SJCRH30 (cell line): ENCODE data around the gene PLEKHH1. TPM values are rescaled to one million over a fixed set of nuclear protein-coding genes. Genes with fewer than 3 reads are reported as not detected.

Experiments
- DNase-seq, 2 experiments: peaks; one replicate each; pipeline ENCODE4 v3.0.0-alpha.2; 2015 to 2020
- H3K27ac ChIP-seq: fragments of 250-450 bp; sonication (Bioruptor Pico); 2 replicates; pipeline ENCODE4 v1.5.1; 2020; ENCODE audit warnings: mild to moderate bottlenecking, moderate library complexity
- H3K27me3 ChIP-seq: fragments of 250-450 bp; sonication (Bioruptor Pico); 2 replicates; pipeline ENCODE4 v1.5.1; 2020; ENCODE audit warnings: mild to moderate bottlenecking, moderate library complexity
- H3K36me3 ChIP-seq: fragments of 250-450 bp; sonication (Bioruptor Pico); 2 replicates; pipeline ENCODE4 v1.5.1; 2020; ENCODE audit warnings: mild to moderate bottlenecking, moderate library complexity
- H3K4me1 ChIP-seq: fragments of 250-450 bp; sonication (Bioruptor Pico); 2 replicates; pipeline ENCODE4 v1.5.1; 2020; ENCODE audit warnings: mild to moderate bottlenecking, moderate library complexity
- H3K4me3 ChIP-seq: fragments of 250-450 bp; sonication (Bioruptor Pico); 2 replicates; pipeline ENCODE4 v1.5.1; 2020; ENCODE audit warnings: mild to moderate bottlenecking, moderate library complexity
- H3K9me3 ChIP-seq: fragments of 250-450 bp; sonication (Bioruptor Pico); replicated peaks from 2 replicates; pipeline ENCODE4 v1.5.1; 2020; ENCODE audit warnings: mild to moderate bottlenecking, moderate library complexity
- total RNA-seq: library from RNA; depleted of rRNA; stranded (reverse); fragments of >200 nt; shearing (Covaris generic); gene quantifications from 2 replicates; pipeline ENCODE4 v1.2.3, GENCODE V29; 2014

The PLEKHH1 gene
- total RNA-seq, 1 experiment from 2014 or later, result 0.75 TPM

DNA sequence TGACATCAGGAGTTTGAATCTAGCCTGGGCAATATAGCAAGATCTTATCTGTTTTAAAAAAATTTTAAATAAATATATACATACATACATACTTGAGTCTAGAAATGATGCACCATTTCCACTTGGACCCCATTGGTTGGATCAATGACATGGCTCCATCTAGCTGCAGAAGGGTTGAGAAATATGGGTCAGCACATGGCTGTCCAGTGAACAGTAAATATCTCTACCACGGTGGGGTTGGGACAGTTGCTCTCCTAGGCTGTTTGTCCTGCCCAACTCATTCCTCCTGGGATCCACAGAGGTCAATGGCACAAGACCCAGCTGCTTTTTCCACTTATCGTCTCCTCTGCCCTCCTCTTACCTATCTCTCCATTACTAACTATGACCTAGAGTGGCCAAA is 23.6 kb downstream of the PLEKHH1 start:
- no peaks in the 10 kb centered on the region for H3K36me3 ChIP-seq
- H3K9me3 ChIP-seq, result no peaks in the 10 kb centered on the region
- H3K4me3 ChIP-seq, result no peak overlapping the region
- DNase-seq, result no peak
- peaks cover 9% of the 10 kb centered on the region for H3K4me1 ChIP-seq
- peak overlapping the region; percentile 26; the same call in 1 of the 2 replicates for H3K27ac ChIP-seq
- no peaks in the 10 kb centered on the region for H3K27me3 ChIP-seq

DNA sequence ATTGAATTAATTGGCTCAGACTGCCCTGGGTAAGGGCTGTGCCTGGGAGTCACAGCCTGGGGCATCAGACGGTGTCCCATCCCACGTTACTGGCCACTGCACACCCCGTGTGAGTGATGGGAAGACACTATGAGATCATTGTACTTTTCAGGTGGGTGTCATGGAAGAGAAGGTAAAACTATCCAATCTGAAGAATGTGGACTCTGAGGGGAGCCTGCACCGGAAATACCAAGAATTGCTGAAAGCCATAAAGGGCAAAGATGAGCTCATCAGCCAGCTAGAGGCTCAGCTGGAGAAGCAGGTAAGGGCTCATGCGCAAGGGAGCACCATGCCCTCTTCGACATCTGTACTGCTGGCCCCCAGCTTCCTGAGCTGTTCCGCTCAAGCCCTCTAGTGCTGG is 24.0 kb downstream of the PLEKHH1 start:
- no peaks in the 10 kb centered on the region for H3K36me3 ChIP-seq
- DNase-seq, result peak; percentile 57 to 58
- H3K27me3 ChIP-seq, result no peaks in the 10 kb centered on the region
- H3K4me3 ChIP-seq, result no peak overlapping the region
- H3K4me1 ChIP-seq, result peaks cover 9% of the 10 kb centered on the region
- no peaks in the 10 kb centered on the region for H3K9me3 ChIP-seq
- H3K27ac ChIP-seq, result peak overlapping the region; percentile 26; the same call in 1 of the 2 replicates

DNA sequence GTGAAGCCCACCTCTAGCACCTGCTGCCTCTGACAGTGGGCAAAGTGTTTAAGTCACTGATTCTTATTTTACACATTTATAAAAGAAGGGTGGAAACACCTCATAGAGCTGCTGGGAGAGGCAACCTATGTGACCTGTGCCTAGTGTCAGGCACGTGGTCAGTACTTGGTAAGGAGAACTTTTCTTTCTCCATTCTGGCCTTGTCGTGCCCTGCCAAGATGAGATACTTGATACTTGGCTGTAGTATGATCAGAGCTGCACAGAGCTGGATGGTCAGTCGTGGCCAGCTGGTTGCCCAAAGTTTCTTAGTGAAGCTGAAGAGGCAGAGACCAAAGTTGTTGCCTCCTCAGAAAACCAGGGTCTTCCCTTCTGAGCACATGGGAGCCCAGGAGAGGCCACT is 24.6 kb downstream of the PLEKHH1 start:
- no peak overlapping the region for H3K4me3 ChIP-seq
- H3K27ac ChIP-seq, result no peak overlapping the region
- no peaks in the 10 kb centered on the region for H3K36me3 ChIP-seq
- DNase-seq, result no peak
- H3K4me1 ChIP-seq, result peaks cover 9% of the 10 kb centered on the region
- H3K9me3 ChIP-seq, result no peaks in the 10 kb centered on the region
- H3K27me3 ChIP-seq, result no peaks in the 10 kb centered on the region

DNA sequence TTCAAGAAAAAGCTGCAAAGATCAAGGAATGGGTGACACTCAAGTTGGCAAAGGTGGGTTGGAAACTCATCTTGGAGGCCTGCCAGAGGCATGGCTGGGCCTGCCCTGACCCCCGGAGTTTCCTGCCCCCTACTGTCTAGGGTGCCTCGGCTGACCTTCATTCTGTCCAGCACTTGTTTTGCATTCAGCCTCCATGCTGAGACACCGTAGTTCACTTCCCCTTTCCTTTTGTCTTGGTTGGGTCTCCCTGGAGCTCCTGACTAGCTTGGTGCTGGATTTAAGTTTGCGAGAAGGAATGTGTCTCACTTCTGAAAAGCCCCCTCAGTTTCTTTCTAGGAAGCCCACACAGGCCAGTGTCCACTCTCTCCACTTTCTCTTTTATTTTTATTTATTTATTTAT is 26.5 kb downstream of the PLEKHH1 start:
- Histone ChIP-seq H3K4me1 (peaks cover 9% of the 10 kb centered on the region), H3K9me3 (no peaks in the 10 kb centered on the region), H3K36me3 (no peaks in the 10 kb centered on the region), H3K27me3 (no peaks in the 10 kb centered on the region), H3K27ac (no peak overlapping the region), H3K4me3 (no peak overlapping the region)
- DNase-seq, result no peak

DNA sequence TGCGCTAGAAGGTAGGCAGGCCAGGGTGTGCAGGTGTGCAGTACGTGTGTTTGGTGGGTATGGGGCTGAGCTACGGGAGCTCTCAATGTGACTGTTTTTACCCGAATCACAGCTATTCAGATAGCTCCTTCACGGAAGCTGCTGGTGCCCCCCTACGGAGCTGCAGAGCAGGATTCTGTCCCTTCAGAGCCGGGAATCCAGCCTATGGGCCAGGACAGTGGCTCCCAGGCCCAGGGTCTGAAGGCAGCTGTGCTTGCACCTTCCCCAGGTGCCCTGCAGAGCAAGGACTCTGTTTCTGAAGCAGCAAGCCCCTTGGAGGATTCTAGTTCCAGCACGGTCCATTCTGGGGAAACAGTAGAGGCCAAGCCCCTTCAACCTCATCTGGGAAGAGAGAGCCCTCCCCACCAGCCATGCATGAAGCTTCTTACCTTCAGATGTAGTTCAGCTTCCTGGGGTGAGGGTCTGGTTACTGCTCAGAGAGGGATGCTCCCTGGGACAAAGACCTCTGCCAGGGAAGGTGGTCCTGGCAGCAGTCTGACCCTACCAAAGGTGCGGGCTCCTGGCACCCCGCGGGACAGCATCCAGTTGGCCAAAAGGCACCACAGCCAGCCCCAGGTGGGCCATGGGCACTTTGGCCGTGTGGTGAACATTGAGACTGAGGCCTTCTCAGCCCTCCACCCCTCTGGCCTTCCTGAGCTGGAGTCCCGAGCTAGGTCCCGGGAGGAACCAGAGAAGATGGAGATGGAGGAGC is 29.1 kb downstream of the PLEKHH1 start:
- no peaks in the 10 kb centered on the region for H3K27me3 ChIP-seq
- no peak for DNase-seq
- H3K27ac ChIP-seq, result no peak overlapping the region
- H3K36me3 ChIP-seq, result no peaks in the 10 kb centered on the region
- peaks cover 17% of the 10 kb centered on the region for H3K4me1 ChIP-seq
- H3K4me3 ChIP-seq, result no peak overlapping the region
- no peaks in the 10 kb centered on the region for H3K9me3 ChIP-seq

DNA sequence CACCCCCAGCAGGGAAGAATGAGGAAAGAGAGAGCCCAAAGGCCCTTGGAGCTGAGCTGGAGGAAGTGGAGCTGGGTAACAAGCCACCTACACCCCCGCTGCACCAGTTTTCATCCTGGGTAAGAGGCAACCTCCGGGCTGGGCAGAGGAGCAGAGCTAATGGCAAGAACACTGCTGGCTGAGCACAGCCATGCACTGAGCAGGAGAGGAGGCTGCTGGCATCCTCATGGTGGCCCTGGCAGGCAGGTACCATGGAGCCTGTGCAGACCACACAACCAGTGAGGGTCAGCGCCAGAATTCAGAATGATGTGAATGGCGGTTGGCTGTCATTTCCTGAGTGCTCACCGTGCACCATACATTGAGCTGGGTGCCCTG is 29.7 kb downstream of the PLEKHH1 start:
- Histone ChIP-seq H3K27ac (no peak overlapping the region), H3K4me1 (peaks cover 19% of the 10 kb centered on the region), H3K4me3 (no peak overlapping the region), H3K27me3 (no peaks in the 10 kb centered on the region), H3K36me3 (no peaks in the 10 kb centered on the region), H3K9me3 (no peaks in the 10 kb centered on the region)
- no peak for DNase-seq

DNA sequence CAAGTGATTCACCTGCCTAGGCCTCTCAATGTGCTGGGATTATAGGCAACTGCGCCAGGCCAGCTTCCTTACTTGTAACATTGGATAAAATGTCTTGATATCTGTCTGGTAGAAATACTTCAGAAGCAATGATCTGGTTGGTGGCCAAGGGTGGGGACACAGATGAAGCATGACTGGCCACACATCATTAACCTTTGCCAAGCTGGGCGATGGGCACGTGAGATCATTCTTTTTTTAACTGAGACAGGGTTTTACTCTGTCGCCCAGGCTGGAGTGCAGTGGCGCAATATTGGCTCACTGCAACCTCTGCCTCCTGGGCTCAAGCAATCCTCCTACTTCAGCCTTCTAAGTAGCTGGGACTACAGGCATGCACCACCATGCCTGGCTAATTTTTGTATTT is 31.1 kb downstream of the PLEKHH1 start:
- no peak for DNase-seq
- Histone ChIP-seq H3K27me3 (no peaks in the 10 kb centered on the region), H3K27ac (no peak overlapping the region), H3K9me3 (no peaks in the 10 kb centered on the region), H3K4me1 (peaks cover 19% of the 10 kb centered on the region), H3K36me3 (no peaks in the 10 kb centered on the region), H3K4me3 (no peak overlapping the region)

DNA sequence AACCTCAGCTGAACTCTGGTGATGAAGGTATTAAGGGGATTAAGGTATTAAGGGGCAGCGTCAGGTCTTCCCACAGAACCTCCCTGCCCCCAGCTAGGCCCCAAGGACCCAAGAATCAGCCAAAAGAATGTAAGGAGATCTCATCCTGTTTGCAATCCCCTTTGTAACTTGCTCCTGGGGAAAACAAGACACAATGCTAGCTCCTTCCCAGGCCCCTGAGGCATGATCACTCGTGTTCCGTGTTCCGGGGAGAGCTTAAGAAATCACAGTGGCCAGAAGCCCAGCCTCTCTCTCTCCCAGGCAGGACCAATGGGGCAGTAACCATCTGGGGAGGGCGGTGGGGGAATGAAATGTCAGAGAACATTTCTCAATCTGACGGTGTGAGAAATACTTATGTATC is 33.8 kb downstream of the PLEKHH1 start:
- Histone ChIP-seq H3K4me3 (peak overlapping the region; percentile 28), H3K27ac (no peak overlapping the region), H3K27me3 (no peaks in the 10 kb centered on the region), H3K9me3 (no peaks in the 10 kb centered on the region), H3K4me1 (peaks cover 19% of the 10 kb centered on the region), H3K36me3 (no peaks in the 10 kb centered on the region)
- peak; percentile 48 to 70 for DNase-seq

DNA sequence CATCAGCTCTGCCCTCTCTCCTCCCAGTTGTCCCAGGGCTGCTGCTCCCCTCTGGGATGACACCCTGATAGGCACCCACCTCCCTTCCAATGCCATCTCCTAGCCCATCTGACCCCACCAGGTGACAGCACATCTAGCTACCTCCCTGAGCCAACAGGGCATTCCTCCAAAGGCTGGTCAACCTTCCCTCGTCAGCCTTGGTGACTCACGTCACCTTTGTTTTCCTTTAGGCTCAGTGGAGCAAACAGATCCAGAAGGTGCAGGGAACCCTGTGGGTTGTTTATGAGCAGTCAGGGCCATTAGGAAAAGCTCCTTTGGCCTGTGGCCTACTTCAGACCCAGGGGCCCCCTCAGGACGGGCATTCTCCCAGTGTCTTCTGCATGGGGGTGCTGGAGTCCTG is 34.6 kb downstream of the PLEKHH1 start:
- no peaks in the 10 kb centered on the region for H3K9me3 ChIP-seq
- no peak for DNase-seq
- H3K4me3 ChIP-seq, result no peak overlapping the region; the same call in 1 of the 2 replicates
- peaks cover 19% of the 10 kb centered on the region for H3K4me1 ChIP-seq
- H3K27me3 ChIP-seq, result no peaks in the 10 kb centered on the region
- no peak overlapping the region for H3K27ac ChIP-seq
- no peaks in the 10 kb centered on the region for H3K36me3 ChIP-seq

DNA sequence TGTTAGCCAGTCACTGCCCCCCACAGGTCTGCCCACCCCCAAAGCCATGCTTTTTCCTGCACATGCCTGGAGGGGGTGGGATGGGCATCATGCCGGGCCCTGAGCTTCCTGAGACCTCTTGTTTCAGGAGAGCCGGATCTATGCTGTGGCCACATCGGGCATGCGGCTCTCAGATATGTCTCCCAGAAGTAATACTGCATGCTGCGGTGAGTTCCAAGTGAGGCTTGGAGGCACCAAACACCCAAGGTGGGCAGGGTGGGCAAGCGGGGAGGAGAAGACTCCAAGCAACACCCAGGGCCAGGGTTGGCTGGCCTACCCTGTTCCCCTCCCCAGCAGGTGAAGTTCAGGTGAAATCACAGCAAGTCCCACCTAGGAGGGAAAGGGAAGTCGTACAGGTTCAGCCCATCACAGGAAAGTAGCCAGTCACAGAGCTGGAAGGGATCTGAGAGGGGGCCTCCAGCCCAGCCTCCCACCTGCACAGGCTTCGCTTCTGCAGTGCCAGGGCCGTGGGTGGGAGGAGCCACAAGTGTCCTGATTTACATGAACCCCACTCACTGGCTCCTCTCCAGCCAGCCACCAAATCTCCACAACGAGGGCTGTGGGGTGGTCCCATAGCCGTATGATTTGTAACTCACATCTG is 36.0 kb downstream of the PLEKHH1 start:
- no peaks in the 10 kb centered on the region for H3K9me3 ChIP-seq
- peak in 1 of 2 experiments; percentile 26 for DNase-seq
- no peaks in the 10 kb centered on the region for H3K36me3 ChIP-seq
- H3K27ac ChIP-seq, result no peak overlapping the region
- no peak overlapping the region for H3K4me3 ChIP-seq
- H3K4me1 ChIP-seq, result peaks cover 19% of the 10 kb centered on the region
- no peaks in the 10 kb centered on the region; the same call in 1 of the 2 replicates for H3K27me3 ChIP-seq

DNA sequence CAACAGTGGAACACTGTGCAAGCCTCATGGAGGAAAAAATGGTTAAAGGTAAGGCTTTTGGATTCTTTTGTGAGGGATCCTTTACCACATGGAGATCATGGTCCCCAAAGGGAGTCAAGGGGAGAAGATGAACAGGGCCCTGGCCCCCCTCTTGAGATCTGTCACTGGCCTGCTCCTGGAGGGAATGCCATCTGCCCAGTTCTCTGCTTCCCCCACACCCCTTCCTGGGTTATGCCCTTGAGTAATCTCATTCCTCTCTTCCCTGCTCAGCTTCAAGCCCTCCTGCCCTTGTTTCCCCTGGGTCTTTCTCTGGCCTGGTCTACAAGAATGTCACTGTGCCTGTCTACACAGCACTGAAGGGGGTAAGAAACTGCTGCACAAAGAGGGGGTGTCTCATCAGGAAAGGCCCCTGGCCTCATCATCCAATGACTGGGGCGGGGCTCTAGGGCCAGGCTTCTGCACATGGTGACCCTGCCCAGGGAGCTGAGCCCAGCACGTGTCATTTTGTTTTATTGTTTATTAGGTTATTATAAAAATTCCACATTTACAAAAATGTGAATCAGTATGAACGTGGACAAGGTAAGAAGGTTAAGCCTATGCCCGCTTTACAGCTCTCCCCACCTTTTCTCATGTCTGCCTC is 36.7 kb downstream of the PLEKHH1 start:
- no peak for DNase-seq
- H3K4me3 ChIP-seq, result no peak overlapping the region
- H3K4me1 ChIP-seq, result peaks cover 19% of the 10 kb centered on the region
- no peaks in the 10 kb centered on the region; the same call in 1 of the 2 replicates for H3K27me3 ChIP-seq
- H3K36me3 ChIP-seq, result no peaks in the 10 kb centered on the region
- no peak overlapping the region for H3K27ac ChIP-seq
- no peaks in the 10 kb centered on the region for H3K9me3 ChIP-seq

DNA sequence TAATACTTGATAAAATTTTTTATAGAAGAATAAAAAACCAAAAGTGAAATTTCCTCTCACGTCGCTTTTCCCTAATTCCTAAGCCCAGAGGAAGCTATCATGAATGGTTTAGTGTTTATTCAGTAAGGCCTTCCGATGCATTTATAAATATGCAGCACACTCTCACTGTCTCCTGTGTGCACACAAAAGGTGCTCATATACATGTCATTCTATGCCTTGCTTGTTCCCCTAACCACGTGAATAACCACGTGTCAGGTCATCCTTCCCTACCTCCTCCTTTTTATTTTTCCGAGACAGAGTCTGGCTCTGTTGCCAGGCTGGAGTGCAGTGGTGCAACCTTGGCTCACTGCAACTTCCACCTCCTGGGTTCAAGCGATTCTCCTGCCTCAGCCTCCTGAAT is 37.4 kb downstream of the PLEKHH1 start:
- Histone ChIP-seq H3K4me1 (peaks cover 19% of the 10 kb centered on the region), H3K4me3 (no peak overlapping the region), H3K27ac (no peak overlapping the region), H3K9me3 (no peaks in the 10 kb centered on the region), H3K27me3 (no peaks in the 10 kb centered on the region; the same call in 1 of the 2 replicates), H3K36me3 (no peaks in the 10 kb centered on the region)
- DNase-seq, result no peak

DNA sequence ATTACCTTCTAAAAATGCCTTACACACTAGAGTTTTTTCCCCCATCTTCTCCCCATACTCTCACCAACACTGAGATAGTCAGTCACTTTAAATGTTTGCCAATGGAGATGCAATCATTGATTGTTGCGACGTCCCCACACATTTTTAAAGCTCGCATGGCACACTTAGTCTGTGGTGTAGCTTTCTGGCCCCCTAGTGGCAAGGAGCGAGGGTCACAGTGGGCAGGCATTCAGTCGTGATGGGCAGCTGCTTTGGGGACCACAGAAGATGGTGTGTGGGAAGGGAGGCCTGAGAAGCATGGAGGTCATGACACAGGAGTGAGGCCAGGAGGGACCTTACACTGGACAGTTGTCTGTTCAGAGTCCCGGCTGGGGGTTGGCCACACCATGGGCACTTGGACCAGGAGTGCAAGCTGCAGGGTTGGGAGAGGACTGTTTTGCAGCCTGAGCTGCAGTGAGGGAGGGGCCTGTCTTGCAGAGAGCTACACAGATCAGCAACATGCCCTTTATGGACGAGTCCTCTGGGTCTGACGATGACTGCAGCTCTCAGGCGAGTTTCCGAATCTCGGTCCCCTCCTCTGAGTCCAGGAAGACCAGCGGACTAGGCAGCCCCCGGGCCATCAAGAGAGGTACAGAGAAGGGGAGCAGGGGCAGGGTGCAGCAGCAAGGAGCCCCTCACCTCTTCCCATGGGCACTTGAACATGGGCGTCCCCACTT is 38.3 kb downstream of the PLEKHH1 start:
- DNase-seq, result peak; percentile 56 to 76
- Histone ChIP-seq H3K9me3 (no peaks in the 10 kb centered on the region), H3K4me3 (no peak overlapping the region), H3K36me3 (no peaks in the 10 kb centered on the region), H3K27me3 (no peaks in the 10 kb centered on the region; the same call in 1 of the 2 replicates), H3K4me1 (peaks cover 14% of the 10 kb centered on the region), H3K27ac (no peak overlapping the region)

DNA sequence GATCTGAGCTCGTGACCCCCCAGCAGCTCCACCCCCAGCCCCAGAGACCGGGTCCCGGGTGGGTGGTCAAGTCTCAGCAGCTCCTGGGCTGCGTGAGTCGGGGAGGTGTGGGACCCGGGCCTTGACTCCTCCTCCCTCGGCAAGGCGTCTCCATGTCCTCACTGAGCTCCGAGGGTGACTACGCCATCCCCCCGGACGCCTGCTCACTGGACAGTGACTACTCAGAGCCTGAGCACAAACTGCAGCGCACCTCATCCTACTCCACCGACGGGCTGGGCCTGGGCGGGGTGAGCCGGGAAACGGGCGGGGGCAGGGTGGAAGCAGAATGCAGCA is 38.9 kb downstream of the PLEKHH1 start:
- Histone ChIP-seq H3K36me3 (no peaks in the 10 kb centered on the region), H3K4me1 (peaks cover 9% of the 10 kb centered on the region; the same call in 1 of the 2 replicates), H3K27ac (no peak overlapping the region), H3K4me3 (no peak overlapping the region), H3K9me3 (no peaks in the 10 kb centered on the region), H3K27me3 (no peaks in the 10 kb centered on the region; the same call in 1 of the 2 replicates)
- no peak for DNase-seq

DNA sequence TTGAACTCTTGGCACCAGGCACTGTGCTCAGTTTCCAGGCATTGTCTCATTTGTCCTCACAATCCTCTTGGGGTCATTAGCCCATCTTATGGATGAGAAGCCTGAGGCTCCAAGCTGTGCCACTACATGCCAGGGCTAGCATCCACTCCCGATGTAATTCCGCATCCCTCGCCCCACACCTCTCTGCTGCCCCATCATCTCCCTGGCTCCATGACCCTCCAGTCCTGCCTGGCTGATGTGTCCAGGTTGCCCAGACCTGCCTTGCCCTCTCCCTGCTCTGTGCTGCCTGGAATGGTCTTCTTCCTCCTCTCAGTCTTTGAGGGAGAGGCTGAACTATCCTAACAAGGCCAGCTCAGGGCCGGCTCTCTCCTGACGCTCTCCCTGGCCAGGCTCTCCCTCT is 39.5 kb downstream of the PLEKHH1 start:
- H3K9me3 ChIP-seq, result no peaks in the 10 kb centered on the region
- no peaks in the 10 kb centered on the region for H3K36me3 ChIP-seq
- no peak for DNase-seq
- no peaks in the 10 kb centered on the region; the same call in 1 of the 2 replicates for H3K27me3 ChIP-seq
- H3K4me3 ChIP-seq, result no peak overlapping the region
- H3K27ac ChIP-seq, result no peak overlapping the region
- H3K4me1 ChIP-seq, result peaks cover 2% of the 10 kb centered on the region; the same call in 1 of the 2 replicates
